ENCODE data around the gene PPP1R9B. TPM values are rescaled to one million over a fixed set of nuclear protein-coding genes. Genes with fewer than 3 reads are reported as not detected.

Gene PPP1R9B
- polyA plus RNA-seq, 1 donor (not counting 4 experiments of a cell fraction or from before 2014, with no cell fraction given) = 16.1 TPM

GRCh38 chr17:50161023-50161910 is 10.8 kb upstream of the PPP1R9B start:
- DNase-seq (ENCODE audit: low read depth, low spot score) (no peak), FAIRE-seq (peak; percentile 61)
- peak overlapping the region; percentile 98 for H2AFZ ChIP-seq (ENCODE audit: control insufficient read depth, low read length)
- H3K36me3 ChIP-seq (ENCODE audit: control insufficient read depth in 2 of 2, extremely low read depth in 1 of 2, insufficient read depth in 2 of 2, low read length in 2 of 2) = no peaks in the 10 kb centered on the region
- no peaks in the 10 kb centered on the region for H3K9me1 ChIP-seq (ENCODE audit: control insufficient read depth, extremely low read depth, insufficient read depth, low read length)
- H3K9me3 ChIP-seq (ENCODE audit: control insufficient read depth, low read depth, low read length) = no peaks in the 10 kb centered on the region
- no peaks in the 10 kb centered on the region for H4K20me1 ChIP-seq (ENCODE audit: control insufficient read depth, extremely low read depth, insufficient read depth, low read length)
- H3K79me2 ChIP-seq (ENCODE audit: control insufficient read depth, insufficient read depth, low read length) = no peaks in the 10 kb centered on the region
- peak overlapping the region; percentile 8 for H3K27ac ChIP-seq (ENCODE audit: control insufficient read depth, insufficient read depth, low read length)
- dilution Hi-C loops (cut with MboI; ENCODE audit: extremely low pct_ligation_motif_present, low sequenced_read_pairs) = no loop called here
- no peaks in the 10 kb centered on the region for H3K27me3 ChIP-seq (ENCODE audit: control insufficient read depth, extremely low read depth, insufficient read depth, low read length)
- peak overlapping the region; percentile 50 to 87 (median 73) for H3K4me3 ChIP-seq (ENCODE audit: control insufficient read depth in 2 of 3, extremely low read depth in 1 of 3, insufficient read depth in 2 of 3, low read depth in 1 of 3, low read length in 3 of 3)
- peaks cover 9% of the 10 kb centered on the region for H3K4me1 ChIP-seq (ENCODE audit: control insufficient read depth, extremely low read depth, insufficient read depth, low read length)
- peak overlapping the region; percentile 56 for H3K9ac ChIP-seq (ENCODE audit: control insufficient read depth, extremely low read depth, insufficient read depth, low read length)
- TF ChIP-seq CTCF (optimal IDR thresholded peaks at IDR 0.05 in 1 of 3, IDR thresholded peaks at IDR 0.05 in 1 of 3, conservative IDR thresholded peaks at IDR 0.05 in 1 of 3; ENCODE audit: extremely low read depth in 1 of 3, insufficient read depth in 2 of 3, low read length in 3 of 3) = peak; percentile 84 to 99 (median 94)
- no peak for TF ChIP-seq EZH2 (IDR thresholded peaks at IDR 0.05; ENCODE audit: low read length)
- H3K4me2 ChIP-seq (ENCODE audit: control insufficient read depth, extremely low read depth, insufficient read depth, low read depth, low read length) = peak overlapping the region; percentile 100

GRCh38 chr17:50157891-50158290 is 7.4 kb upstream of the PPP1R9B start:
- Histone ChIP-seq H3K9ac (ENCODE audit: control insufficient read depth, extremely low read depth, insufficient read depth, low read length) (no peak overlapping the region), H3K4me3 (ENCODE audit: control insufficient read depth in 2 of 3, extremely low read depth in 1 of 3, insufficient read depth in 2 of 3, low read depth in 1 of 3, low read length in 3 of 3) (no peak overlapping the region), H3K27me3 (ENCODE audit: control insufficient read depth, extremely low read depth, insufficient read depth, low read length) (no peaks in the 10 kb centered on the region), H3K9me1 (ENCODE audit: control insufficient read depth, extremely low read depth, insufficient read depth, low read length) (no peaks in the 10 kb centered on the region), H3K79me2 (ENCODE audit: control insufficient read depth, insufficient read depth, low read length) (no peaks in the 10 kb centered on the region), H2AFZ (ENCODE audit: control insufficient read depth, low read length) (no peak overlapping the region), H3K4me1 (ENCODE audit: control insufficient read depth, extremely low read depth, insufficient read depth, low read length) (peaks cover 25% of the 10 kb centered on the region), H3K4me2 (ENCODE audit: control insufficient read depth, extremely low read depth, insufficient read depth, low read depth, low read length) (no peak overlapping the region), H4K20me1 (ENCODE audit: control insufficient read depth, extremely low read depth, insufficient read depth, low read length) (no peaks in the 10 kb centered on the region), H3K36me3 (ENCODE audit: control insufficient read depth in 2 of 2, extremely low read depth in 1 of 2, insufficient read depth in 2 of 2, low read length in 2 of 2) (no peaks in the 10 kb centered on the region), H3K27ac (ENCODE audit: control insufficient read depth, insufficient read depth, low read length) (no peak overlapping the region), H3K9me3 (ENCODE audit: control insufficient read depth, low read depth, low read length) (no peaks in the 10 kb centered on the region)
- TF ChIP-seq CTCF (optimal IDR thresholded peaks at IDR 0.05 in 1 of 3, IDR thresholded peaks at IDR 0.05 in 1 of 3, conservative IDR thresholded peaks at IDR 0.05 in 1 of 3; ENCODE audit: extremely low read depth in 1 of 3, insufficient read depth in 2 of 3, low read length in 3 of 3) (no peak), EZH2 (IDR thresholded peaks at IDR 0.05; ENCODE audit: low read length) (no peak)
- FAIRE-seq (no peak), DNase-seq (ENCODE audit: low read depth, low spot score) (no peak)
- dilution Hi-C loops (cut with MboI; ENCODE audit: extremely low pct_ligation_motif_present, low sequenced_read_pairs) = no loop called here
